Cardiac fibroblast (primary cell): Measurements from ENCODE around the gene MED22.

ENCODE experiments used
- DNase-seq, 2 donors: peaks; one replicate each; pipeline versions ENCODE4 v3.0.0 to v3.0.0-alpha.2; 2010; ENCODE audit warnings: low read depth in 2 of 2
- H3K4me3 ChIP-seq, 2 donors: replicated peaks in 1 of 2; 1 replicate in 1 of 2; 2 replicates in 1 of 2; pipeline ENCODE4 v1.5.1; 2011; ENCODE audit warnings: low read depth in 2 of 2, low read length in 2 of 2, mild to moderate bottlenecking in 2 of 2, moderate library complexity in 1 of 2
- CTCF ChIP-seq: IDR thresholded peaks from one replicate; pipeline ENCODE4 v1.5.1; 2011; ENCODE audit warnings: low read depth, mild to moderate bottlenecking, low read length, inconsistent platforms

MED22 gene

GRCh38 chr9:133369933-133370332, 22.0 kb upstream of the MED22 start:
- no peak overlapping the region for H3K4me3 ChIP-seq
- no peak for DNase-seq
- TF ChIP-seq CTCF: no peak

- no peak overlapping the region for H3K4me3 ChIP-seq
- DNase-seq: no peak
- TF ChIP-seq CTCF: no peak
These were observed 21.5 kb upstream of the MED22 start for GRCh38 chr9:133369422-133369821.

GRCh38 chr9:133368249-133368881, 20.4 kb upstream of the MED22 start:
- TF ChIP-seq CTCF: no peak
- H3K4me3 ChIP-seq: no peak overlapping the region
- DNase-seq: peak in 1 of 2 donors; percentile 25

- H3K4me3 ChIP-seq: no peak overlapping the region
- no peak for DNase-seq
- TF ChIP-seq CTCF: no peak
These were observed 19.8 kb upstream of the MED22 start for GRCh38 chr9:133367778-133368177.

GRCh38 chr9:133367221-133367620, 19.3 kb upstream of the MED22 start:
- no peak for DNase-seq
- TF ChIP-seq CTCF: no peak
- no peak overlapping the region for H3K4me3 ChIP-seq

GRCh38 chr9:133366435-133366834, 18.5 kb upstream of the MED22 start:
- TF ChIP-seq CTCF: no peak
- no peak overlapping the region for H3K4me3 ChIP-seq
- DNase-seq: no peak
